Globus pallidus (tissue), 1 donor: ENCODE data around the gene OSBPL1A.

Experiments
- DNase-seq: peaks from one replicate; pipeline ENCODE4 v3.0.0-alpha.2; 2015; ENCODE audit warnings: low spot score

The OSBPL1A gene

GRCh38 chr18:24267878-24268277, 129.7 kb downstream of the OSBPL1A start:
- no peak for DNase-seq

GRCh38 chr18:24266131-24266530, 131.5 kb downstream of the OSBPL1A start:
- no peak for DNase-seq

GRCh38 chr18:24265502-24266064, 132.0 kb downstream of the OSBPL1A start:
- DNase-seq = peak; percentile 49

- no peak for DNase-seq
Observed at GRCh38 chr18:24263050-24263449, 134.6 kb downstream of the OSBPL1A start.

- no peak for DNase-seq
Observed at GRCh38 chr18:24262087-24262486, 135.5 kb downstream of the OSBPL1A start.

GRCh38 chr18:24259869-24260641, 137.6 kb downstream of the OSBPL1A start:
- no peak for DNase-seq

GRCh38 chr18:24254071-24254470, 143.6 kb downstream of the OSBPL1A start:
- no peak for DNase-seq

GRCh38 chr18:24249716-24250115, 147.9 kb downstream of the OSBPL1A start:
- no peak for DNase-seq

GRCh38 chr18:24248359-24248758, 149.3 kb downstream of the OSBPL1A start:
- no peak for DNase-seq

GRCh38 chr18:24246143-24246542, 151.5 kb downstream of the OSBPL1A start:
- DNase-seq = no peak

GRCh38 chr18:24244698-24245097, 152.9 kb downstream of the OSBPL1A start:
- no peak for DNase-seq

- no peak for DNase-seq
Observed at GRCh38 chr18:24243677-24244076, 153.9 kb downstream of the OSBPL1A start.

- DNase-seq = no peak
Observed at GRCh38 chr18:24239341-24239740, 158.3 kb downstream of the OSBPL1A start.

- DNase-seq = no peak
Observed at GRCh38 chr18:24238387-24238786, 159.2 kb downstream of the OSBPL1A start.

- no peak for DNase-seq
Observed at GRCh38 chr18:24234850-24235418, 162.7 kb downstream of the OSBPL1A start.

GRCh38 chr18:24234330-24234729, 163.3 kb downstream of the OSBPL1A start:
- no peak for DNase-seq

GRCh38 chr18:24232800-24233199, 164.8 kb downstream of the OSBPL1A start:
- DNase-seq = no peak

- DNase-seq = no peak
Observed at GRCh38 chr18:24231773-24232735, 165.6 kb downstream of the OSBPL1A start.

- no peak for DNase-seq
Observed at GRCh38 chr18:24230766-24231165, 166.9 kb downstream of the OSBPL1A start.

GRCh38 chr18:24228667-24229041, 169.0 kb downstream of the OSBPL1A start:
- DNase-seq = no peak

- DNase-seq = no peak
Observed at GRCh38 chr18:24227977-24228666, 169.5 kb downstream of the OSBPL1A start.

GRCh38 chr18:24220318-24220688, 177.3 kb downstream of the OSBPL1A start:
- DNase-seq = no peak
